Measurements from ENCODE around the gene CDK5. TPM values are rescaled to one million over a fixed set of nuclear protein-coding genes. Genes with fewer than 3 reads are reported as not detected.

The CDK5 gene
- polyA plus RNA-seq, 2 of the 4 experiments (the other 2 are of a cell fraction), result 29.6 to 51.0 TPM

DNA sequence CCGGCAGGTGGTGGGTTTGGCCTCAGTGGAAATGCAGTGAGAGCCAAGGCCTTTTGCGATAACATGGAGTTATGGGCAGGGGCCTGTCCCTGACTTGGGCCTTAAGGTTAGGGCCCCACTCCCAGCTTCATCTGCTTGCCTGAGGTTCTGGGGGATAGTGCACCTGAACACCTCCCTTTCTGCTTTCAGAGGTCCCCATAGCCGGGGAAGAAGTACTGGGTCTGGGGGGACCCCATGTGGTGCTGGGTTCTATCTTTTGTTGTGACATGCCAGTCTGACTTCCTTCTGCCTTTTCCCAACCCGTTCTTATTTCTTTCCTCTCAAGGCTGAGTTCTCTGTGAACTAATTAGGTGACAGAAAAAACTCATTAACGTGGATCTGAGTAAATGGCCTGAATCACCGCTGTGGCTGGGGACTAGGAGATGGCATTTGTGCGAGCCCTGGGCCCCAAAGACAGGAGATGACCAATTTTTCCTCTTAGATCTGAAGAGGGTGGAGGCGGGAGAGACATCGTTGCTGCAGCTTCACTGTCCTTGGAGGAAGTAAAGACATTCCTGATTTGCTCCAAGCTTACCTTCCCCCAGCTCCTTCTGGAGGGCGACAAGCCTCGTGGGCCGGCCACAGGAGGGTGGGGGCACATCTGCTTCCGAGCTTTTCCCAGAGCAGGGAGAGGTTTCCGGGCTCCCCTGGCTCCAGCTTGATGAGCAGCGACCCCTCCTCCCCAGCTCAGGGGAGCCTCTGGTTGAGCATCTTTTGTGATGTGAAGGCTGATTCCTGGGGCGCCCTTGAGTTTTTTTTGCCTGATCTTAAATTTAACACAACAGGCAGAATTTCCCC, 30.5 kb upstream of the CDK5 start:
- CTCF ChIA-PET, result interaction anchor here (0.7 to 27.1 kb wide), 10 partner anchors 10 to 360 kb away, joined by 3 to 412 read pairs (median 4); no protein-coding TSS in a partner anchor
- ATAC-seq (no peak), DNase-seq (ENCODE audit: low read depth in 1 of 2, low spot score in 1 of 2) (no peak), FAIRE-seq (no peak)
- no peaks in the 10 kb centered on the region for H3K9me3 ChIP-seq
- POLR2A ChIA-PET, result no interaction called here
- H3K4me2 ChIP-seq, result peak overlapping the region; percentile 97
- H3K4me1 ChIP-seq, result peaks cover 34% of the 10 kb centered on the region
- peak overlapping the region; percentile 86 for H3K4me3 ChIP-seq
- H3K27ac ChIP-seq, result peak overlapping the region; percentile 84 to 98
- WGBS (ENCODE audit: missing lambda C conversion rate), result 73% methylated on average over 15 of the region's 16 CpGs
- TF ChIP-seq, protein P1, sequence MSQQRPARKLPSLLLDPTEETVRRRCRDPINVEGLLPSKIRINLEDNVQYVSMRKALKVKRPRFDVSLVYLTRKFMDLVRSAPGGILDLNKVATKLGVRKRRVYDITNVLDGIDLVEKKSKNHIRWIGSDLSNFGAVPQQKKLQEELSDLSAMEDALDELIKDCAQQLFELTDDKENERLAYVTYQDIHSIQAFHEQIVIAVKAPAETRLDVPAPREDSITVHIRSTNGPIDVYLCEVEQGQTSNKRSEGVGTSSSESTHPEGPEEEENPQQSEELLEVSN (IDR thresholded peaks at IDR 0.05; ENCODE audit: borderline replicate concordance, low read depth), result 0 out of 2 replicates have a peak, but pooled peaks have one; percentile 2
- TF ChIP-seq HDAC2 (IDR thresholded peaks at IDR 0.05), result no peak
- TF ChIP-seq ZFP36 (IDR thresholded peaks at IDR 0.05; ENCODE audit: borderline replicate concordance, partially characterized antibody), result no peak

DNA sequence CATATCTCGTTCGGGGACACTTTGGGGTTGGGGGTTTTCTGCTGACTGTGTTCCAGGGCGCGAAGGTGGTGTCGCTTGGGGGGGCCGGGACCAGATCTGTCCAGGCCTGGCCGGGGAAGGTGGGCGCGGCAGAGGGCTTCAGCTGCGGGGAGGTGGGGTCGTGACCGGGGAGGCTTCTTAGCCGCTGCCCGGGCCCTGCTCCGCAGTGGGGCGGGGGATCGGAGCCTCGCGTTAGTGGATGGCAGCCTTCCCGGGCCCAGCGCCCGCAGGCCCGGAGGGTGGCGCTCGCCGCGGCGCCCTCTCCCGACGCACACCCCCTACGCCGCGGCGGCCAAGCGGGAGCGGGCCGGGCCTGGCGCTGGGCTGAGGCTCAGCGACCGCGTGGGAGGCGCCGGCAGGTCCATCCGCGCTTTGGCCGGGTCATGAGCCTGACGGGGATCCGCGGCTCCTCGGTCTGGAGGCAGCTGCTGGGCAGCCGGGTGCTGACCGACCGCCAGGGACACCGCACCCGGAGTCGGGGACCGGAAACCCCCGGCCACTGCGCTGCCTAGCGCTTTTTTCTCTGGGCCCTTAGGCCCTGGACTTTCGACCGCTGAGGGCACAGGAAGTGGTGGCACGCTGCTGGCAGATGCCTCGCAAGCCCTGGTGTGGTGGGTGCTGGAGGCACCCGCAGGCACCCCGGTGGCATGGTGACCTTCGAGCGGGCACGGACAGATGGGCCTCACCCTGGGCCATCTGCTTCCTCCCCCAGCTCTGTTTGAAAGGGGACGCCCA, 29.7 kb upstream of the CDK5 start:
- Histone ChIP-seq H3K4me3 (peak overlapping the region; percentile 86), H3K27ac (peak overlapping the region; percentile 84 to 98), H3K9me3 (no peaks in the 10 kb centered on the region), H3K4me2 (peak overlapping the region; percentile 97), H3K4me1 (peaks cover 36% of the 10 kb centered on the region)
- ATAC-seq (peak; percentile 47 to 61), FAIRE-seq (no peak), DNase-seq (ENCODE audit: low read depth in 1 of 2, low spot score in 1 of 2) (peak in 1 of 2 experiments; percentile 53)
- POLR2A ChIA-PET, result no interaction called here
- CTCF ChIA-PET, result interaction anchor here (0.7 to 27.1 kb wide), 13 partner anchors 9 to 361 kb away, joined by 3 to 412 read pairs (median 4); no protein-coding TSS in a partner anchor
- 2% methylated on average over 15 of the region's 70 CpGs for WGBS (ENCODE audit: missing lambda C conversion rate)
- no peak for TF ChIP-seq TP53 (CRISPR knock-in tag; IDR thresholded peaks at IDR 0.05)
- no peak for TF ChIP-seq KDM5A (IDR thresholded peaks at IDR 0.05)
- TF ChIP-seq ZSCAN20 (CRISPR knock-in tag; IDR thresholded peaks at IDR 0.05), result no peak
- TF ChIP-seq, protein P2, sequence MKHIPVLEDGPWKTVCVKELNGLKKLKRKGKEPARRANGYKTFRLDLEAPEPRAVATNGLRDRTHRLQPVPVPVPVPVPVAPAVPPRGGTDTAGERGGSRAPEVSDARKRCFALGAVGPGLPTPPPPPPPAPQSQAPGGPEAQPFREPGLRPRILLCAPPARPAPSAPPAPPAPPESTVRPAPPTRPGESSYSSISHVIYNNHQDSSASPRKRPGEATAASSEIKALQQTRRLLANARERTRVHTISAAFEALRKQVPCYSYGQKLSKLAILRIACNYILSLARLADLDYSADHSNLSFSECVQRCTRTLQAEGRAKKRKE (CRISPR knock-in tag; IDR thresholded peaks at IDR 0.05; ENCODE audit: low read depth), result no peak
- no peak for TF ChIP-seq CBX8 (IDR thresholded peaks at IDR 0.05)
- TF ChIP-seq MAFK (IDR thresholded peaks at IDR 0.05; ENCODE audit: partially characterized antibody), result no peak
- TF ChIP-seq FOSB (CRISPR knock-in tag; IDR thresholded peaks at IDR 0.05), result no peak
- no peak for TF ChIP-seq NR3C1 (IDR thresholded peaks at IDR 0.05)
- no peak for TF ChIP-seq SREBF2 (IDR thresholded peaks at IDR 0.05)
- no peak for TF ChIP-seq RFX5 (IDR thresholded peaks at IDR 0.05)
- TF ChIP-seq FOXS1 (CRISPR knock-in tag; IDR thresholded peaks at IDR 0.05), result no peak
- no peak; the same call in 1 of the 2 replicates for TF ChIP-seq MYC (IDR thresholded peaks at IDR 0.05; ENCODE audit: borderline replicate concordance, low read length)
- peak; percentile 36; the same call in 1 of the 3 replicates for TF ChIP-seq SMC3 (IDR thresholded peaks at IDR 0.05)
- TF ChIP-seq BHLHE40 (IDR thresholded peaks at IDR 0.05; ENCODE audit: low read depth, low read length), result no peak
- no peak for TF ChIP-seq KDM1A (IDR thresholded peaks at IDR 0.05; ENCODE audit: low read depth)
- TF ChIP-seq, protein P3, sequence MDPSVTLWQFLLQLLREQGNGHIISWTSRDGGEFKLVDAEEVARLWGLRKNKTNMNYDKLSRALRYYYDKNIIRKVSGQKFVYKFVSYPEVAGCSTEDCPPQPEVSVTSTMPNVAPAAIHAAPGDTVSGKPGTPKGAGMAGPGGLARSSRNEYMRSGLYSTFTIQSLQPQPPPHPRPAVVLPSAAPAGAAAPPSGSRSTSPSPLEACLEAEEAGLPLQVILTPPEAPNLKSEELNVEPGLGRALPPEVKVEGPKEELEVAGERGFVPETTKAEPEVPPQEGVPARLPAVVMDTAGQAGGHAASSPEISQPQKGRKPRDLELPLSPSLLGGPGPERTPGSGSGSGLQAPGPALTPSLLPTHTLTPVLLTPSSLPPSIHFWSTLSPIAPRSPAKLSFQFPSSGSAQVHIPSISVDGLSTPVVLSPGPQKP (IDR thresholded peaks at IDR 0.05; ENCODE audit: low read depth, low read length), result no peak
- TF ChIP-seq NPAS2 (CRISPR knock-in tag; IDR thresholded peaks at IDR 0.05; ENCODE audit: borderline replicate concordance), result no peak
- TF ChIP-seq RCOR1 (IDR thresholded peaks at IDR 0.05; ENCODE audit: low read depth, low read length), result no peak
- TF ChIP-seq HOXA7 (CRISPR knock-in tag; IDR thresholded peaks at IDR 0.05), result no peak
- TF ChIP-seq, protein P4, sequence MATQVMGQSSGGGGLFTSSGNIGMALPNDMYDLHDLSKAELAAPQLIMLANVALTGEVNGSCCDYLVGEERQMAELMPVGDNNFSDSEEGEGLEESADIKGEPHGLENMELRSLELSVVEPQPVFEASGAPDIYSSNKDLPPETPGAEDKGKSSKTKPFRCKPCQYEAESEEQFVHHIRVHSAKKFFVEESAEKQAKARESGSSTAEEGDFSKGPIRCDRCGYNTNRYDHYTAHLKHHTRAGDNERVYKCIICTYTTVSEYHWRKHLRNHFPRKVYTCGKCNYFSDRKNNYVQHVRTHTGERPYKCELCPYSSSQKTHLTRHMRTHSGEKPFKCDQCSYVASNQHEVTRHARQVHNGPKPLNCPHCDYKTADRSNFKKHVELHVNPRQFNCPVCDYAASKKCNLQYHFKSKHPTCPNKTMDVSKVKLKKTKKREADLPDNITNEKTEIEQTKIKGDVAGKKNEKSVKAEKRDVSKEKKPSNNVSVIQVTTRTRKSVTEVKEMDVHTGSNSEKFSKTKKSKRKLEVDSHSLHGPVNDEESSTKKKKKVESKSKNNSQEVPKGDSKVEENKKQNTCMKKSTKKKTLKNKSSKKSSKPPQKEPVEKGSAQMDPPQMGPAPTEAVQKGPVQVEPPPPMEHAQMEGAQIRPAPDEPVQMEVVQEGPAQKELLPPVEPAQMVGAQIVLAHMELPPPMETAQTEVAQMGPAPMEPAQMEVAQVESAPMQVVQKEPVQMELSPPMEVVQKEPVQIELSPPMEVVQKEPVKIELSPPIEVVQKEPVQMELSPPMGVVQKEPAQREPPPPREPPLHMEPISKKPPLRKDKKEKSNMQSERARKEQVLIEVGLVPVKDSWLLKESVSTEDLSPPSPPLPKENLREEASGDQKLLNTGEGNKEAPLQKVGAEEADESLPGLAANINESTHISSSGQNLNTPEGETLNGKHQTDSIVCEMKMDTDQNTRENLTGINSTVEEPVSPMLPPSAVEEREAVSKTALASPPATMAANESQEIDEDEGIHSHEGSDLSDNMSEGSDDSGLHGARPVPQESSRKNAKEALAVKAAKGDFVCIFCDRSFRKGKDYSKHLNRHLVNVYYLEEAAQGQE (IDR thresholded peaks at IDR 0.05), result peak; percentile 36; the same call in 1 of the 2 replicates
- no peak for TF ChIP-seq CHD2 (IDR thresholded peaks at IDR 0.05; ENCODE audit: low read length, partially characterized antibody)
- TF ChIP-seq JUN (IDR thresholded peaks at IDR 0.05), result peak in 1 of 2 experiments; percentile 39; a peak in 1 of 5 replicates
- TF ChIP-seq HOXB5 (CRISPR knock-in tag; IDR thresholded peaks at IDR 0.05), result no peak
- TF ChIP-seq EHF (CRISPR knock-in tag; IDR thresholded peaks at IDR 0.05), result no peak
- 0 out of 2 replicates have a peak, but pooled peaks have one; percentile 21 for TF ChIP-seq PHF8 (IDR thresholded peaks at IDR 0.05; ENCODE audit: borderline replicate concordance, low read depth)

Measured in A549 (cell line).